ENCODE results near the gene BBOF1. TPM values are rescaled to one million over a fixed set of nuclear protein-coding genes. Genes with fewer than 3 reads are reported as not detected.
A peak's percentile ranks its signal among the peaks of the same experiment; 100 is the strongest.
"Not testable (repeated sequence)": the region's sequence is repeated elsewhere in the genome, so short reads cannot be mapped to it uniquely, and the experiment has no call there.

BBOF1 gene
- total and polyA plus RNA-seq, 9 of the 15 experiments (the other 6 are each of a cell fraction or from before 2014, with no cell fraction given): 1.3 to 4.9 (median 4.2) TPM

GRCh38 chr14:74005664-74006063 lies 13.5 kb upstream of the BBOF1 start:
- in situ Hi-C loops (cut with MboI); H4K20me1 ChIP-seq (replicated peaks; ENCODE audit: control insufficient read depth, insufficient read depth, low read length); H3K27me3 ChIP-seq (ENCODE audit: control insufficient read depth in 2 of 2, insufficient read depth in 2 of 2, low read length in 2 of 2); H3K9me1 ChIP-seq (ENCODE audit: control insufficient read depth, insufficient read depth, low read length); H3K9ac ChIP-seq (ENCODE audit: insufficient read depth in 1 of 2, low read depth in 2 of 2, low read length in 2 of 2); H3K4me2 ChIP-seq (ENCODE audit: insufficient read depth, low read length); BruUV-seq (replicated peaks); CTCF ChIA-PET (ENCODE audit: low intra/inter-chr PET ratio); DNase-seq (ENCODE audit: extremely low read depth in 1 of 4, low spot score in 3 of 4); H3K4me3 ChIP-seq; POLR2A ChIA-PET; H3K4me1 ChIP-seq (replicated peaks in 1 of 2; ENCODE audit: control insufficient read depth in 2 of 2, insufficient read depth in 2 of 2, low read length in 2 of 2); H3K9me3 ChIP-seq (replicated peaks; ENCODE audit: control insufficient read depth, insufficient read depth, low read depth, low read length); H3K27ac ChIP-seq (ENCODE audit: extremely low read depth, low read depth, low read length); H2AFZ ChIP-seq (ENCODE audit: low read depth, low read length); intact Hi-C loops (cut with micrococcal nuclease); H3K79me2 ChIP-seq (ENCODE audit: control insufficient read depth, insufficient read depth, low read length); FAIRE-seq; ATAC-seq: not testable (repeated sequence)
- 93% methylated on average over 3 of the region's 3 CpGs for WGBS (ENCODE audit: insufficient coverage, low coverage, missing lambda C conversion rate)
- peaks cover 21% of the 10 kb centered on the region; the same call in 2 of the 3 replicates for H3K36me3 ChIP-seq (ENCODE audit: control insufficient read depth, insufficient read depth, low read length)
- TF ChIP-seq ZNF316 (IDR thresholded peaks at IDR 0.05): peak; percentile 72
- TF ChIP-seq C11orf30 (IDR thresholded peaks at IDR 0.05; ENCODE audit: low read depth): peak; percentile 55; the same call in 1 of the 2 replicates

GRCh38 chr14:74008843-74009499 lies 10.2 kb upstream of the BBOF1 start:
- FAIRE-seq: no peak
- DNase-seq (ENCODE audit: extremely low read depth in 1 of 4, low spot score in 3 of 4): no peak
- H3K4me3 ChIP-seq: no peak overlapping the region
- 50% methylated on average over 2 of the region's 2 CpGs for WGBS (ENCODE audit: insufficient coverage, low coverage, missing lambda C conversion rate)
- H3K36me3 ChIP-seq (ENCODE audit: control insufficient read depth, insufficient read depth, low read length): peaks cover 37% of the 10 kb centered on the region; the same call in 2 of the 3 replicates
- no peak overlapping the region for H3K4me2 ChIP-seq (ENCODE audit: insufficient read depth, low read length)
- CTCF ChIA-PET (ENCODE audit: low intra/inter-chr PET ratio): no interaction called here
- ATAC-seq: no peak
- in situ Hi-C loops (cut with MboI) (no loop called here), intact Hi-C loops (cut with micrococcal nuclease) (no loop called here)
- H2AFZ ChIP-seq (ENCODE audit: low read depth, low read length): no peak overlapping the region
- no peaks in the 10 kb centered on the region for H3K27me3 ChIP-seq (ENCODE audit: control insufficient read depth in 2 of 2, insufficient read depth in 2 of 2, low read length in 2 of 2)
- H4K20me1 ChIP-seq (replicated peaks; ENCODE audit: control insufficient read depth, insufficient read depth, low read length): no peaks in the 10 kb centered on the region
- H3K4me1 ChIP-seq (replicated peaks in 1 of 2; ENCODE audit: control insufficient read depth in 2 of 2, insufficient read depth in 2 of 2, low read length in 2 of 2): no peaks in the 10 kb centered on the region
- H3K79me2 ChIP-seq (ENCODE audit: control insufficient read depth, insufficient read depth, low read length): no peaks in the 10 kb centered on the region
- no TSS peak for BruUV-seq (replicated peaks)
- H3K9me3 ChIP-seq (replicated peaks; ENCODE audit: control insufficient read depth, insufficient read depth, low read depth, low read length): no peaks in the 10 kb centered on the region
- H3K9me1 ChIP-seq (ENCODE audit: control insufficient read depth, insufficient read depth, low read length): no peaks in the 10 kb centered on the region
- H3K27ac ChIP-seq (ENCODE audit: extremely low read depth, low read depth, low read length): no peak overlapping the region
- POLR2A ChIA-PET: no interaction called here
- H3K9ac ChIP-seq (ENCODE audit: insufficient read depth in 1 of 2, low read depth in 2 of 2, low read length in 2 of 2): no peak overlapping the region
- TF ChIP-seq, protein P1, sequence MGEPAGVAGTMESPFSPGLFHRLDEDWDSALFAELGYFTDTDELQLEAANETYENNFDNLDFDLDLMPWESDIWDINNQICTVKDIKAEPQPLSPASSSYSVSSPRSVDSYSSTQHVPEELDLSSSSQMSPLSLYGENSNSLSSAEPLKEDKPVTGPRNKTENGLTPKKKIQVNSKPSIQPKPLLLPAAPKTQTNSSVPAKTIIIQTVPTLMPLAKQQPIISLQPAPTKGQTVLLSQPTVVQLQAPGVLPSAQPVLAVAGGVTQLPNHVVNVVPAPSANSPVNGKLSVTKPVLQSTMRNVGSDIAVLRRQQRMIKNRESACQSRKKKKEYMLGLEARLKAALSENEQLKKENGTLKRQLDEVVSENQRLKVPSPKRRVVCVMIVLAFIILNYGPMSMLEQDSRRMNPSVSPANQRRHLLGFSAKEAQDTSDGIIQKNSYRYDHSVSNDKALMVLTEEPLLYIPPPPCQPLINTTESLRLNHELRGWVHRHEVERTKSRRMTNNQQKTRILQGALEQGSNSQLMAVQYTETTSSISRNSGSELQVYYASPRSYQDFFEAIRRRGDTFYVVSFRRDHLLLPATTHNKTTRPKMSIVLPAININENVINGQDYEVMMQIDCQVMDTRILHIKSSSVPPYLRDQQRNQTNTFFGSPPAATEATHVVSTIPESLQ (CRISPR knock-in tag; IDR thresholded peaks at IDR 0.05): no peak
- TF ChIP-seq TAL1 (IDR thresholded peaks at IDR 0.05) (no peak), TAF7 (tag; IDR thresholded peaks at IDR 0.05) (no peak), TRIM25 (IDR thresholded peaks at IDR 0.05; ENCODE audit: borderline replicate concordance) (no peak), CSDE1 (IDR thresholded peaks at IDR 0.05) (no peak), ZNF184 (CRISPR knock-in tag; IDR thresholded peaks at IDR 0.05) (no peak), GATAD2A (IDR thresholded peaks at IDR 0.05) (no peak), MAX (CRISPR knock-in tag; IDR thresholded peaks at IDR 0.05) (no peak), ZNF324 (CRISPR knock-in tag; IDR thresholded peaks at IDR 0.05) (no peak), ETV1 (tag; conservative IDR thresholded peaks at IDR 0.05; ENCODE audit: low read depth) (no peak)

Data from K562 (cell line).